NCI-H2196 treated with DMSO at 0.1 percent for 48 hours (cell line): ENCODE measurements around the gene CFAP99.
A peak's percentile ranks its signal among the peaks of the same experiment; 100 is the strongest.

Source experiments
- DNase-seq: peaks from one replicate; lab custom pipeline; 2025; ENCODE audit not compliant: unreplicated experiment; lab: John Stamatoyannopoulos, UW

The CFAP99 gene

GRCh38 chr4:2390146-2390545 is 28.6 kb upstream of the CFAP99 start:
- no peak for DNase-seq

- no peak for DNase-seq
Observed at GRCh38 chr4:2390784-2391421, 27.9 kb upstream of the CFAP99 start.

GRCh38 chr4:2393353-2394270 is 25.1 kb upstream of the CFAP99 start:
- DNase-seq, result no peak

GRCh38 chr4:2394528-2394927 is 24.2 kb upstream of the CFAP99 start:
- no peak for DNase-seq

GRCh38 chr4:2395038-2395437 is 23.7 kb upstream of the CFAP99 start:
- DNase-seq, result no peak

- no peak for DNase-seq
Observed at GRCh38 chr4:2395584-2395983, 23.2 kb upstream of the CFAP99 start.

- no peak for DNase-seq
Observed at GRCh38 chr4:2396781-2397368, 21.9 kb upstream of the CFAP99 start.

GRCh38 chr4:2397596-2398379 is 21.0 kb upstream of the CFAP99 start:
- DNase-seq, result no peak

- DNase-seq, result no peak
Observed at GRCh38 chr4:2399216-2399615, 19.5 kb upstream of the CFAP99 start.

GRCh38 chr4:2399631-2400190 is 19.0 kb upstream of the CFAP99 start:
- no peak for DNase-seq

- DNase-seq, result no peak
Observed at GRCh38 chr4:2400841-2401609, 17.7 kb upstream of the CFAP99 start.

- DNase-seq, result no peak
Observed at GRCh38 chr4:2401610-2401983, 17.2 kb upstream of the CFAP99 start.

- DNase-seq, result peak; percentile 55
Observed at GRCh38 chr4:2402048-2402842, 16.5 kb upstream of the CFAP99 start.

- no peak for DNase-seq
Observed at GRCh38 chr4:2402941-2403340, 15.8 kb upstream of the CFAP99 start.

- no peak for DNase-seq
Observed at GRCh38 chr4:2406406-2406805, 12.3 kb upstream of the CFAP99 start.

- no peak for DNase-seq
Observed at GRCh38 chr4:2406920-2407319, 11.8 kb upstream of the CFAP99 start.

- DNase-seq, result no peak
Observed at GRCh38 chr4:2407991-2408342, 10.8 kb upstream of the CFAP99 start.

- DNase-seq, result no peak
Observed at GRCh38 chr4:2408401-2408958, 10.3 kb upstream of the CFAP99 start.

- no peak for DNase-seq
Observed at GRCh38 chr4:2408976-2409375, 9.8 kb upstream of the CFAP99 start.
